ENCODE results near the gene PRPF19. TPM values are rescaled to one million over a fixed set of nuclear protein-coding genes. Genes with fewer than 3 reads are reported as not detected.

PRPF19 gene
- total and polyA plus RNA-seq, 10 of the 15 experiments (the other 5 are each of a cell fraction or from before 2014, with no cell fraction given) = 8.7 to 170 (median 61.3) TPM

DNA sequence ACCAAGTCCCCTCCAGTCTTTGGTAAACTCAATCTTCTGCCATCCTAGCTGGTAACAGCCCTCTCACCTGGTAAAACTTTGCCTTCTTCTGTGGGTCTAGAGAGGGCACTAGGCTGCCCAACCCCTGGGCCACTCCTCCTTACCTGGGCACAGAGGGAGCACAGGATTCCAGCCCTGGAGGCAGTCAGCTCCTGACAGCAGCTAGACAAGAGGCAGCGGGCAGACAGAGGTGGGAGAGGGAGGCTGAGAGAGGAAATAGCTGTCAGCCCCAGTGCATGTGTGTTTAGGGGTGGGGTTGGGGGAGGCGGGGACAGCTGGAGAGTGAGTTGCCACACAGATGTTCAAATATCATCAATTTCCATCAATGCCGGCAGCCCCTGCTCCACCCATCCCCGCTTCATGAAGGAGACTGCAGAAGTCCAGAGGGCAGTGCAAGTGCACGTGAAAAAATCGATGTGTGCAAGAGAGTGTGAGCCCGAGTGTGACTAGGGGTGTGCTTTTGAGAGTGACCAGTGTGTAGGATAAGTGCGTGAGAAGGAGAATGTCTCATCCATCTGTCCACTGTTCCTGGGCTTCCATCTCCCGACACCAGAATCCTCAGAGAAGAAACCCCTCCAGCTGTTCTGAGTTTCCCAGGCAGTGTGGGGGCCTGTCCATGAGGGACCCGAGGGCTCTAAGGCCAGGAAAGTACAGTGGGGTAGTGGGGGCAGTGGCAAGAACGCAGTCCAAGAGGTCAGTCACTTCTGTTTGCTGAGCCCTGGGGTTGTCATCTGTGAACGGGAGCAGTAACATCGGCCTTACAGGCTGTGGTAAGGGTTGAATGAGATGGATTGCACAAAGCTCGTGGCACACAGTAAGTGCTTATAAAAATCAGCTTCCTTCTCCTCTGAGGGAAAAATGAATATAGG, 50.4 kb downstream of the PRPF19 start, which contains the start of gene PTGDR2:
Gene PTGDR2 (minus strand): TSS at position 225 of the 908 bp plus-strand sequence. CDS start 2,228 bp downstream, outside the sequence.
- H3K4me2 ChIP-seq (ENCODE audit: control insufficient read depth, insufficient read depth) = no peak within 1 kb of the TSS
- H3K9ac ChIP-seq (ENCODE audit: control insufficient read depth, insufficient read depth, low read length) = no peak within 1 kb of the TSS
- H3K9me3 ChIP-seq (replicated peaks; ENCODE audit: control insufficient read depth, insufficient read depth, low read length) = no peaks in the 10 kb centered on the region
- SMC1A ChIA-PET (ENCODE audit: uncharacterized antibody, unreplicated experiment) = interaction anchor here (0.7 to 1.0 kb wide), 2 partner anchors 10 to 39 kb away, joined by 3 read pairs; no protein-coding TSS in a partner anchor
- BruUV-seq (replicated peaks) = no TSS peak
- no peak within 1 kb of the TSS for H3K4me3 ChIP-seq
- no peak within 1 kb of the TSS for H2AFZ ChIP-seq (ENCODE audit: control insufficient read depth, low read depth, low read length)
- H4K20me1 ChIP-seq (ENCODE audit: control insufficient read depth, insufficient read depth) = no peaks in the 10 kb centered on the region
- RAD21 ChIA-PET (ENCODE audit: unreplicated experiment) = no interaction called here
- POLR2A ChIA-PET = interaction anchor here (0.6 kb wide), 1 partner anchor 323 kb away, joined by 4 read pairs; no protein-coding TSS in a partner anchor
- H3K4me1 ChIP-seq (ENCODE audit: control insufficient read depth, insufficient read depth, low read length) = 0 out of 2 replicates have a peak, but pooled peaks cover 3% of the 10 kb centered on the region
- H3K27me3 ChIP-seq (replicated peaks in 1 of 2; ENCODE audit: control insufficient read depth in 2 of 2, insufficient read depth in 2 of 2, low read length in 1 of 2) = no peaks in the 10 kb centered on the region
- no peak within 1 kb of the TSS for H3K27ac ChIP-seq (ENCODE audit: control insufficient read depth, insufficient read depth)
- in situ Hi-C loops (cut with MboI) = no loop called here
- FAIRE-seq (no peak), DNase-seq (ENCODE audit: low read depth, low spot score) (no peak), ATAC-seq (no peak)
- no peaks in the 10 kb centered on the region for H3K79me2 ChIP-seq (ENCODE audit: control insufficient read depth, insufficient read depth, low read length)
- 35% methylated on average over 14 of the region's 14 CpGs for WGBS (ENCODE audit: insufficient coverage, insufficient replicate concordance, low lambda C conversion rate, missing lambda C conversion rate)
- CTCF ChIA-PET = interaction anchor here (0.9 to 2.3 kb wide), 3 partner anchors 15 to 44 kb away, joined by 3 to 6 read pairs (median 4); no protein-coding TSS in a partner anchor
- intact Hi-C loops (cut with micrococcal nuclease; ENCODE audit: unreplicated experiment) = no loop called here
- TF ChIP-seq MTA3 (IDR thresholded peaks at IDR 0.05; ENCODE audit: borderline replicate concordance, low read length) (no peak), TBL1XR1 (IDR thresholded peaks at IDR 0.05; ENCODE audit: low read depth, low read length) (no peak), HDAC6 (IDR thresholded peaks at IDR 0.05; ENCODE audit: unreplicated experiment) (no peak), NFYA (IDR thresholded peaks at IDR 0.05; ENCODE audit: borderline replicate concordance, low read depth, low read length) (no peak), TCF3 (IDR thresholded peaks at IDR 0.05; ENCODE audit: borderline replicate concordance, insufficient read depth, low read depth, low read length) (no peak), GATAD2B (conservative IDR thresholded peaks at IDR 0.05; ENCODE audit: low read depth) (no peak), BCL11A (IDR thresholded peaks at IDR 0.05; ENCODE audit: low read depth, low read length) (no peak), NFXL1 (IDR thresholded peaks at IDR 0.05; ENCODE audit: borderline replicate concordance) (no peak), SRF (IDR thresholded peaks at IDR 0.05; ENCODE audit: low read depth in 2 of 2, low read length in 2 of 2) (no peak)
- TF ChIP-seq, protein P1, sequence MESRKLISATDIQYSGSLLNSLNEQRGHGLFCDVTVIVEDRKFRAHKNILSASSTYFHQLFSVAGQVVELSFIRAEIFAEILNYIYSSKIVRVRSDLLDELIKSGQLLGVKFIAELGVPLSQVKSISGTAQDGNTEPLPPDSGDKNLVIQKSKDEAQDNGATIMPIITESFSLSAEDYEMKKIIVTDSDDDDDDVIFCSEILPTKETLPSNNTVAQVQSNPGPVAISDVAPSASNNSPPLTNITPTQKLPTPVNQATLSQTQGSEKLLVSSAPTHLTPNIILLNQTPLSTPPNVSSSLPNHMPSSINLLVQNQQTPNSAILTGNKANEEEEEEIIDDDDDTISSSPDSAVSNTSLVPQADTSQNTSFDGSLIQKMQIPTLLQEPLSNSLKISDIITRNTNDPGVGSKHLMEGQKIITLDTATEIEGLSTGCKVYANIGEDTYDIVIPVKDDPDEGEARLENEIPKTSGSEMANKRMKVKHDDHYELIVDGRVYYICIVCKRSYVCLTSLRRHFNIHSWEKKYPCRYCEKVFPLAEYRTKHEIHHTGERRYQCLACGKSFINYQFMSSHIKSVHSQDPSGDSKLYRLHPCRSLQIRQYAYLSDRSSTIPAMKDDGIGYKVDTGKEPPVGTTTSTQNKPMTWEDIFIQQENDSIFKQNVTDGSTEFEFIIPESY (IDR thresholded peaks at IDR 0.05) = no peak
- peaks cover 3 to 6% of the 10 kb centered on the region in 2 experiments for H3K36me3 ChIP-seq (ENCODE audit: control insufficient read depth in 2 of 2, insufficient read depth in 2 of 2, low read length in 1 of 2)

Data from GM12878 (cell line).